DMS 273 treated with DMSO at 0.1 percent for 48 hours (cell line): ENCODE data around the gene C1QTNF9B.
"Not testable (repeated sequence)": the region's sequence is repeated elsewhere in the genome, so short reads cannot be mapped to it uniquely, and the experiment has no call there.

Experiments
- DNase-seq: peaks from one replicate; lab custom pipeline; 2025; lab: John Stamatoyannopoulos, UW

The C1QTNF9B gene

DNA sequence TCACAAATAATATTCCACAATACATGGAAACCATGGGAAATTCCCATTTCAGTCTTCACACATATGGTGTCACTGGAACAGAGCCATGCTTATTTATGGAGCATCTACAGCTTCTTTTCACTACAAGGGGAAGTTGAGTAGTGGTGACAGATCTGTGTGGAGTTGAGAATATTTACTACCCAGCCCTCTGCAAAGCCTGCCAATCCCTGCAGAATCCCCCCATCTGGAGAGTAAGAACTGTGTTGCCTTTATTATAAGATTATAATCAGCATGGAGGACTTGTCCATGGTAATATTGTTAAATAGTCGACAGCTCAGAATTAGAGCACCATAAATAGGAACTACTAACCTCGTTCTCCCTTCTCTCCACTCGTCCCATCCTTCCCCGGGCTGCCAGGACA is 3.5 kb downstream of the C1QTNF9B start:
- DNase-seq: not testable (repeated sequence)

DNA sequence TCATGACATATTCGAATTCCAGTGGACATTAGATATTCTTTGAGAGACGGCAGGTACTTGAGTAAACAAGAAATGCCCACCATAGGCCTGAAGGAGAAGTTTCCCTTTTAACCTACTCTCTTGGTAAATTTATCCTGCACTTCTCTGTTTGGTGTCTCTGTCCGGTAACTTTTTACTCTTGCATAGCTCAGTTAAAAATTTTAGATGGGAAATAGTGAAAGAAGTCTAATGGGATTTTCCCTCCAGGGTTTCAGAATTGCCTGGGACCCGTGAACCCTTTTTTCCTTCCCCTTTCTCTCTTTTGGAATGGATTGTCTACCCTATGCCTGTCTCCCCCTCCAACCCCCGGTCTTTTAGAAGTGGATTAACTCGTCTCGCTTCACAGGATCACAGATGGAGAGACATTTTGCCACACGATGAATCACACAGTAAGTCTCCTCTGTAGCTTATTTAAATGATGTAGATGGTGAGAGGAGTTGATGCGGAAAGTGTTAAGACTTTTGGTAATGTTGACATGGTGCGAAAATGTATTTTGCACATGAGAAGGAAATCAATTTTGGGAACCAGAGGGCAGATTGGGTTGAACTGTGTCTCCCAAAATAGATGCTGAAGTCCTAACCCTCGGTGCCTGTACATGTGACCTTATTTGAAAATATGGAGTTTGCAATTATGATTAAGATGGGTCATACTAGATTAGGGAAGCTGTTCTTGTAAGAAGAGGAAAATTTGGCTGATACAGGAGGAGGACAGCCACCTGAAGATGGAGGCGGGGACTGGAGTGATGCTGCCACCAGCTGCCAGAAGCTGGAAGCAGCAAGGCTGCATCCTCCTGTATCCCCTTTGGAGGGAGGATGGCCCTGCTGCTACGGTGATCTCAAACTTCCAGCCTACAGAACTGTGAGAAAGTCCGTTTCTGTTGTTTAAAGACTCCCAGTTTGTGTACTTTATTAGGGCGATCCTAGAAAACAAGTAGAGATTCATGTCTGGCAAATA is 7.4 kb downstream of the C1QTNF9B start:
- DNase-seq: no peak

DNA sequence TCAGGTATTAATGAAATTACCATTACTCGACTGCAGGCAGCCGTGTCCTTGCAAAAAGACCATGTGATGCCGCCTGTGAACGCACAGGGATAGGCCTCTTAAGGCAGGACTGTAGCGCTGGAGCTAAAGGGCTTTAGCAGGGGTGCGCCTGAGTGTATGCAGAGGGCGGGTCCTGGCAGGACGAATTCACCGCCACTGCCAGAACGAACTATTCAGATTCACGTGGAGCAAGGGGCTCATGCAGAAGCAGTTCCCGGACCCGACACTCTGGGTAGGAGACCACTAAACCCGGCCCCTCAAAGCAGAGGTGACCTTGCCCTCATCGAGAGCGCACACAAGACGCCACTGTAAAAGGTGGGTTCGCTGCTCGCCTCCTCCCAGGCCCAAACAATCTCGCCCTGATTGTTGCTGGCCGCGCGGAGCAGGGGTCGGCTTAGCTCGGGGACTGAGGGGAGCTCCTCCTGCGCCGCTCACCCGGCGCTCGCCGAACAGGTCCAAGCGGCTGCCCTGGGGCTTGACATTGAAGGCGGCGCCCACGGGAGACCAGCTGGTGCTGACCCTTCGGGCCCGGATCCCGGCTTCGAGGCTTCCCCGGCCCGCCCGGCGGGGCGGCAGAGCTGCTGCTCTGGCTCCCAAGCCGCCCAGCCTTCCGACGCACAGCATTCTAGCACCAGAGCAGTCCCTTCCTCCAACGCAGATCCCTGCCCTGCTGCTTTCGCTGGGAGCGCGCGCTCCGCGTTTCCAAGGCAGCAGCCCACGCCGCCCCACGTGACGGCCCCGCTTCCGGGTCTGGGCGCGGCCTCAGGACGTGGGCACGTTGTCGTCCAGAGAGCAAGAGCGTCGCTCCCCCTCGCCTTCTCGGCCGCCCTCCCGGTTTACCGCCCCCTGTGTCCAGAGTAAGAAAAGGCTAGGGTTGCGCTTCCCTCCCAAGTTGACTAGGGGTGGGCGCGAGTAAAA is 8.4 kb downstream of the C1QTNF9B start, which contains the start of gene MIPEP:
Gene MIPEP (minus strand): TSS at position 743 of the 957 bp plus-strand sequence. CDS start 80 bp downstream, at position 663.
- DNase-seq: peak; percentile 61

DNA sequence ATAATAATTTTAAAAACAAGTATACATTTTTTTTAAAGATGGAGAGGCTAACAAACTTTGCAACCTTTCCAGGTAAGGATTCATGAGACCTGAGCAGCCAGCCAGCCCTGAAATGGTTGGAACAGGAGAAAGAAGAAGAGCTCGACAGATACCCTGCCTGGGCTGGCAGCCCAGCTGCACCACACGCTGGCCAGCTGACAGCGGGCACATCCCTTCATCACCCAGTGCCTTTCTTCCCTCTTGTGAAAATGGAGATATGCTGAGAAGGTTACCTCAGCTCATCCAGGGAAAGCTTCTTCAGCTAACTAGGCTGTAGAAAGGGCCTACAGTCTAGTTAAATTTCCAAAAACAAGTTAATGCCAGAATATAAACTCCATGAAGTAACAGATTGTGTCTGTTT is 12.9 kb downstream of the C1QTNF9B start:
- DNase-seq: not testable (repeated sequence)

DNA sequence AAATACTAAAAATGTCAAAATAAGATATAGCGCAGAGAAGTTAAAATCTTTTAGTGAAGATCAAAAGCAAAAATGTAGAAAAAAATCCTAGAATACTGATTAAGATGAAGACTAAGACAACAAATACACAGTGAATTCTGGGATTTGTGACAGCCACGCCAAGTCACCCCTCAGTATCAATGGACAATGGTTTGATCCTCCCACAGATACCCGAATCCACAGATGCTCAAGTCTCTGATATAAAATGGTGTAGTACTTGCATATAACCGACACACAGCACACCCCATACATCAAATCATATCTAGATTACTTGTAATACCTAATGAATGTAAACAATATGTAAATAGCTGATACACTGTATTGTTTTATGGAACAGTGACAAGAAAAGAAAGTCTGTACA is 14.0 kb downstream of the C1QTNF9B start:
- DNase-seq: no peak

DNA sequence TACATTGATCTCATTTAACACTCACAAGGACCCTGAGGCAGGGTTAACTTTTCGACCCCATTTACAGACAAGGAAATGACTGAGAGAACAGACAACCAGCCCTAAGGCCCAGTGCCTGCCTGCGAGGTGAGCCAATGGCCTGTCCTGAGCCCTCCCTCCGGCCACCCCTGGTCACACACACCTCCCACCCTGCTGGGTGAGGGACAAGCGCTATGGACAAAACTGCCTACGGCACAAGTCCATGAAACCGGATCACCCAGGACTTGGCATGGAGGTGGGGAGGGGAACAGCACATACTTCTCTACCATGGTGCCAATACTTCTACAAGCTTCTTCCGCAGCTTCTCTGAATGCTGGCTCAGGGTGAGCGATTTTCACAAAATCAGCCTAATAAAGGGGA is 15.9 kb downstream of the C1QTNF9B start:
- DNase-seq: not testable (repeated sequence)

DNA sequence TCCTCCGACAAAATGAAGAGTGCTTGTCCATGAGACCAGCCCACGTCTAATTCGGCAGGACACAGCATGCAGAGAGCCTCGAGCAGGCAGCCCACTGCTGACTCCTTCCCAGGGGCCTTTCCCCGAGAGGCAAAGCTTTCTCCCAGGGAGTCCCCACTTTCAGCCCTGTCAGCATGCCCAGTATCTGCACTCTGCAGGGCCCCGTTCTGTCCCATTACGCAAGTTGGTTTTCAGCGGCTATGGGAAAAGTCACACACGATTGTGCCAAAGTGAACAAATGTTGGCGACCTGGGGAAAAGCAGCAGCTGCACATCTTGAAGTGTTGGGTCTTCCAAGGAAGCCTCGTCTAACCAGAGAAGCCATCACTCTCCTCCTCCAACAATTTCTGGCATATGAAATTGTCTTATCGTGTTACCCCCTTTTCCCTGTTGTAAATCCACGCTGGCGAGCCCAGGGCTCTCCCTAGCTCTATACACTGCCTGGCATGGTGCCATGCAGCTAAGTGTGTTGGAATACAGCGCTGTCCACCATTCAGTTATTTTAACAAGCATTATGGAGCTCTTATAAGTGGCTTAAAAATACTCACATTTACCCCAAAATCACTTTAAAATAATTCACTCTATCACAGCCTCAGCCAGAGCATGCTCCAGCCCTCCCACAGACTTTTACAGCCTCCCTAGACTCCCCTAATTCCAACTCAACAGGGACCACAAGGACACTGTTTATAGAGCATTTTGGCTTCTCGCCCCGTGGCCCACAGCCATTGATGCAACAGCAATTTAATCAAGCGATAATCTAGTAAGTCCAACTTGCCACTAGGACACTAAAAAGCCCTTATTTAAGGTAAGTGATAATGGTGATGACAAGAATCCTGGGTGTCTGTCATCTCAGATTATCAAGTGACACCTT is 16.6 kb downstream of the C1QTNF9B start:
- not testable (repeated sequence) for DNase-seq

DNA sequence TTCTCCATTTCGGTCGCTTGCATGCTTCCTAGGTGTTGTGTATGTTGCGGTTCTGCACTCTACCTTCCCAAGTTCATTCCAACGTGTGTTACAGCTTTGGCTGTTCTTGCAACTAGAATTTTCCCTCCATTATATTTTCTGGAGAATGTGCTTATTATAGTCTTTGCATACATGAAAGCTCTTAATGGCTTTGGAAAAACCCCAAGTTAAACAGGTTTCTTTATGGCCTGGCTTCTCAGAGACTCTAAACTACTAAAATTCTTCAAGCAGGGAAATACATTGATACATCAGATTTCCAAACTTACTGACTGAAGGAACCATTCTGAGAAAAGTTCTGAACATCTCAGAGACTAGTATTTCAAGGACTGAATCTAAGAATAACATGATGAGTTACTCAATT is 20.0 kb downstream of the C1QTNF9B start:
- DNase-seq: no peak

DNA sequence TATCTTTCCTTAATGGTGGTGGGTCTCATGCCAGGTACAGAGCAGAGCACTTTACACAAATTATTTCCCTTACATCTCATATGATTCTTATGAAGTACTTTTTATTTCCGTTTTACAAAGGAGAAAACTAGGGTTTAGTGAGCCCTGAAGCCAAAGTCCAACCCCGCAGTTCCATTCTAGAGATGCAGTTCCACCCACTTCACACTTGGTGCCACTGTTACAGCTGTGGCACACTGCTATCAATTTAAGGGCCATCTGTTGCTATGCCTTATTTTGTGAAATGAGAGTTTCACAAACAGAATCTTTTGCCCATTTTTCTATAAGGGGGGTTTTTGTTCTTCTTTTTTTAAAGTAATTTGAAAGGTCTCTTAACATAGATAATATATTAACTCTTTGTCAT is 21.0 kb downstream of the C1QTNF9B start:
- peak; percentile 4 for DNase-seq

DNA sequence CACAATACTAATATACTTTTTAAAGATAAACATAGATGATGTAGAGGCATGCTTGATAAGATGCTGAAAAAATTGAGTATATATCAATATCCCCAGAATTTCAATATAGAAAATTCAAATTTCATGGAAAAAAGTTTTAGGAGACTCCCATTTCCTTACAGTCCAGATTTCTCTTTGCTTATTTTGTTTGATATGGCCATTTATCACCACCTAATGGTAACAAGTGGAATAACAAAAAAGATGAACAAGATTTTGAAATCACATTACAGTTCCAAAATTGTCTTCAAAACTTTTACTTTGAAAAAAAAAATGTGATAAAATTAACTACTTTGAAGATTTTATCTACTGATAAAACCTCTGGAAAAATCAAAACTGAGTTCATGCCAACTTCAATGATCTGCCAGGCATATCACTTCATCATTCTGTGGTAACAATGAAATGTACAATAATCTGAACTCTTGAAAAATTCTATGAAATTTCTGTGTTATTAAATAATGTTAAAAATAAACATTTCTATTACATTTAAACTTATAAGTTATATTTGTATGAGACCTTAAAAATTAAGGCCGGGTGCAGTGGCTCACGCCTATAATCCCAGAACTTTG is 25.6 kb downstream of the C1QTNF9B start:
- DNase-seq: peak; percentile 3

DNA sequence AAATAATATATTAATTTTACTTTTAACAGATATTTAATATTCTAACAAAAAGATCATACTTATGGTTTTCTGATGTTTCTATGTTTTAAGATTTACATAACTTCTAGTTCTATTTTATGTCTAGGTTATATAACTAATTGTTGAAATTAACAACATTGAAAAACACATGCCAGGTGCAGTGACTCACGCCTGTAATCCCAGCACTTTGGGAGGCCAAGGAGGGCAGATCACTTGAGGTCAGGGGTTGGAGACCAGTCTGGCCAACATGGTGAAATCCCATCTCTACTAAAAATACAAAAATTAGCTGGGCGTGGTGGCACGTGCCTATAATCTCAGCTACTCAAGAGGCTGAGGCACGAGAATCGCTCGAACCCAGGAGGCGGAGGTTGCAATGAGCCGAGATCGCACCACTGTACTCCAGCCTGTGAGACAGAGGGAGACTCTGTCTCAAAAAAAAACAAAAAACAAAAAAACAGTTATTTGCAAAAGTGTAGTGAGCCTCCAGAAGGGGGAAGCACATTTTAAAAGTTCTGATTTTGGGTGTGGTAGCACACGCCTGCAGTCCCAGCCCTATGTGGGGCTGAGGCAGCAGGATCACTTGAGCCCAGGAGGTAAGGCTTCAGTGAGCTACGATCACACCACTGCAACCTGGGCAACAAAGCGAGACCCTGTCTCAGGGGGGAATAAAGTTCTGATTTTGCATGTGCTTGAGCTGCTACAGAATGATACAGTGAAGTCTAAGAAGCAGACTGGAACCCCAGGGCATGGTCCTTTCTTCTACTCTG is 26.8 kb downstream of the C1QTNF9B start:
- DNase-seq: no peak

DNA sequence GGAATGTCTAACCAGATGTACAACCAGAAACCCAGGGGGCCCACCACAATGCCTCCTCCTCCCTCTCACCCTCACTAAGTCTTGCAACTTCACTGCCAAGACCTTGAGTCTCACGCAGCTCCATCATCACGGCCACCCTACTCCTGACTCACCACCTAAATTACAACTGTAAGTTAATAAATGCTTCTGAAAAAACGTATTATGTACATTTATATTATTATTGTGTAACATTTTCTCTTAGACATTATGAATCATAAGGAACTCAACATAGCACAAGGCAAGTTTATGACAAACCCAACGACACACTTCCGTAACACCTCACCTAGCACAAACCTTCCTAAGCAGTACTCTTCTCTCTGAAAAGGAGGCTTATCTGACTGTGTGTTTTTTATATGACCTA is 28.8 kb downstream of the C1QTNF9B start:
- no peak for DNase-seq

DNA sequence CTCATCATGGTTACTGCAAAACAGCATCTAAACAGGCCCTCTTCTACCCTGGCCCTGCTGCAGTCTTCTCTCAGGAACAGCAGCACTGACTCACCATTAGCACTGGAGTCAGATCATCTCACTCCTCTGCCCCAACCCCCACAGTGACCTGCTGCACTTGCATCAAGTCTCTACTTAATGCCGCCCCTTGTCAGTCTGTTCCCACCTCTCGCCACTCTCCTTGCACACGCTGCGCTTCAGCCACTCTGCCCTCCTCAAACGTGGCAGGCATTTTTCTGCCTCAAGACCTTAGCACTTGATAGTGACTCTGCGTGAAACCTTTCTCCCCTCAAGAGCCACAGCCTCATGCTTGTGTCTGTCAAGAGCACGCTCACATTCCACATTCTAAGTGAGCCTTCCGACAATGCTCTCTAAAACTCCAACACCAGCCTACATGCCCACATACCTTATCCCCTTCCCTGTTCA is 30.2 kb downstream of the C1QTNF9B start:
- no peak for DNase-seq

DNA sequence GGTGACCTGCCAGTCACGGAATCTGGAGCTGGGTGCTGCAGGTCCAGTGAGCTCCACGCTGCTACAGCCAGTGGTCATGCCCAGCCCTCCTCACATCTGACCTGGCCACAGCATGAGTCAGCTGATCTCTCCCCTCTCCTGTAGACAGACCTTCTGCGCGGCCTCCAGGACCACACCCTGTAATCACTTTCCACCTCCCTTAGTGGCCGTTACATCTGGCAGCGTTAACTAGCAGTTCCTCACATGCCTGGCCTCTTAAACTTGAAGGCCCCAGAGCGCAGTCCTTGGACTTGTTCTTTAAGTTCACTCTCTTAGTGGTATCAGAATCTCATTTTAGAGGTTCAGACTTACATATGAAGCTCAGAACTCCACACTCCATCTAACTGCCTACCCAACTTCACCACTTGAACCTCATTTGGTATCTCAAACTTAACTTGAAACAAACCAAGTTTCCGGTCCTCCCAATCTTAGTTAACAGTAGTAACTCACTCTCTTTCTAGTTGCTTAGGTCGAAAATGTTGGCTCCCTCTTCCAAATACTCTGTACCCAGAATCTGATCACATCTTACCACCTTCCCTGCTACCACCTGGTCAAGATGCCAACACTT is 30.8 kb downstream of the C1QTNF9B start:
- DNase-seq: no peak

DNA sequence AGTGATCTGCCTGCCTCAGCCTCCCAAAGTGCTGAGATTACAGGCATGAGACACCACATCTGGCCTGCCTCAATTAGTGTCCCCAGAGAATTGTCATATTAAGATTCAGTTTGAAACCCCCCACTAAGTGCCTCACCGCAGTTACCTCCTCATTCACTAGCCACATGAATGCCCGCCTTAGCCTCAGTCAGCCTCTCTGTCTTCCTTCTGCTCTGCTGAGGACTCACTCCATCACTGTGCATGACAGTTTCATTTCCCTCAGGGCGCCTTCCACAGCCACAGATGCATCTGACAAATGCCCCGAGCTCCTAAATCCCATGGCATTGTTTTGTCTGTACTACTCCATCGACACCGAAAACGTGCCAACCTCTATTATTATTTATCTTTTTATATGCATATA is 31.4 kb downstream of the C1QTNF9B start:
- no peak for DNase-seq

DNA sequence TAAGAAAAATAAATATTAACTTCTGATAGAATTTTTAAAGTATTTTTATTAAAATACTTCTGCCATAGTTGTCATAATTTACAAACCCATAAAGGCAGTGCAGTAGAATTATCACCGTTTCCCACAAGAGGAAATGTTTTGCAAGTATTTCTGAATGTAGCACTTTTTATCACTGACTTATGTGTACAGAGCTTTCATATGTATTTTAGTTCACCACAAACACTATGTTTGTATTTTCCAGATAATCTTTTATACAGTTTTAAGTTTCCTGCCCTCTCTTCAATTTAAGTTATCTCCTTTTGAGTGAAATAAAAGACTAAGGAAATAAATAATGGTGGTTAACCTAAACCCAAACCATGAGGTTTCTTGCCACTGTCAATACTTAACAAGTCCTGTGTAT is 32.3 kb downstream of the C1QTNF9B start:
- no peak for DNase-seq

DNA sequence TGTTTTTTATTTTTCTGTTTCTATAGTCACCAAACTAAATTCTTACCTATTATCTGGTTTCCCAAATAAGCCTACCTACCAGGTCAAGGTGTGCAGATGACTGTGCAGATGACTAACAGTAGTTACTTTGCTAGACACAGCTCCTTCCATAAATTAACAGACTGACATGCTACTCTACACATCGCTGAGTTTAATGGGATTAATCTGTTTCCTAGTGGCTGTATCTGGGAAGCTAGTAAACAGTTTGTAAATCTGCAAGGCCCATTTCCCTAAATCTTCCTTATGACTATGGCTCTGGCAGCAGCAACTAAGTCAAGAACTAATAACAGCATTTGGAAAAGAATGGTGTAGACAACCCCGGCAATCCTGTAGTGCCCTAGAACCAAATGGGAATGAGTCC is 36.0 kb downstream of the C1QTNF9B start:
- DNase-seq: no peak

DNA sequence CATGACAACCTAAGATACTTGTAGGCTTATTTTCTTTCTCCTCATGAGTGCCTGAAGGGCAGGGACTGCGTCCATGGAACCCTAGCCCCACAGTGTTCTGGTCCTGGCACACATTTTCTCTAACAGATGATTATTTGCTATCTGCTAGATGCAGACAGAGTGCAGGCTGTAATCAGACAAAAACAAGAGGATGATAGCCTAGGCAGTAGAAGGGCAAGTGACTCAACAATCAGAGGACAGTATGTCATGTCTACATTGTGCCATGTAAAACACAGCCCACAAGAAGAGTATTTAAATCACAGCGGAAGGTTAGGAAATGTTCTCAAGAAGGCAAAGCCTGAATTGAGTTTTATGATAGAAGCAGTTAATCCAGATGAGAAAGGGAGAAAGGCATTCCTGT is 37.4 kb downstream of the C1QTNF9B start:
- no peak for DNase-seq

DNA sequence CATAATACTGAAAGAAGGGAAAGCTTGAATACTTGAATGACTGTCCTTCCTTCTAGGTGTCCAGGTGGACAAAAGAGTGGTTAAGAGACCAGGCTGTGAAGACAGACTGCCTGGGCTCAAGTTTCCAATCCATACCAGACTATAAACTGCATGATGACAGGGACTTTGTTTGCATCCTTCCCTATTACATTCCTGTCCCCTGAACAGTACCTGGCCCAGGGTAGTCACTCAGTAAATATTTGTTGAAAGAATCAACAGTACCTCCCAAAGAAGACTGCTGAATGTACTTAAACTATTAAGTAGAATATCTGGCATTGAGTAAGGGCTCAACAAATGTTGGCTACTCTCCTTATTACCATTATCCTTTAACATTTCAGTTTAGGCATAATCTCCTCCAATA is 37.8 kb downstream of the C1QTNF9B start:
- DNase-seq: no peak

DNA sequence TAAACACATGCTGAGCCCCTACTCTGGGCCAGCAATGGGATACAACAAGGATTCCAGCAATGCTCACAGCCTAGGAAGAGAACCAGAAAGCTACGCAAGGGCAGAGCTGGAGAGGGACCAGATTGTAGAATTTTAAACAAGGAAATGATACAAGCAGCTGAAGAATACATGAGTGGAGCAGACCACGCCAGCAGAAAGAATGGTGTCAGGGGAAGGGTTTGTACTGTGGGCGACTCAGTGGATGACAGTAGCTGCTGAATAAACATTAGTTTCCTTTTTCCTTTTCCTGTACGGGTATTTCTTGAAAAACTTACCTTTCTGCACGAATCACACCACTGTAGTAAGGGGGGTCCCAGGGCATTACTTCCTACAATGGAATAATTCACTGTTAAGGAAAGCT is 38.8 kb downstream of the C1QTNF9B start:
- no peak for DNase-seq
